A549 treated with AZD2906 at 1 μM for 4 hours (cell line): Measurements from ENCODE around the gene HS3ST3A1. TPM values are rescaled to one million over a fixed set of nuclear protein-coding genes. Genes with fewer than 3 reads are reported as not detected.

Source experiments
- total RNA-seq: library from RNA; stranded (reverse); fragments of 200-300 nt; extraction: Qiagen RNA extraction; gene quantifications from 5 replicates; pipeline ENCODE4 v1.2.3, GENCODE V29; 2022

The HS3ST3A1 gene
- 0.17 to 0.61 TPM (median 0.49 TPM) in 5 replicates for total RNA-seq

DNA sequence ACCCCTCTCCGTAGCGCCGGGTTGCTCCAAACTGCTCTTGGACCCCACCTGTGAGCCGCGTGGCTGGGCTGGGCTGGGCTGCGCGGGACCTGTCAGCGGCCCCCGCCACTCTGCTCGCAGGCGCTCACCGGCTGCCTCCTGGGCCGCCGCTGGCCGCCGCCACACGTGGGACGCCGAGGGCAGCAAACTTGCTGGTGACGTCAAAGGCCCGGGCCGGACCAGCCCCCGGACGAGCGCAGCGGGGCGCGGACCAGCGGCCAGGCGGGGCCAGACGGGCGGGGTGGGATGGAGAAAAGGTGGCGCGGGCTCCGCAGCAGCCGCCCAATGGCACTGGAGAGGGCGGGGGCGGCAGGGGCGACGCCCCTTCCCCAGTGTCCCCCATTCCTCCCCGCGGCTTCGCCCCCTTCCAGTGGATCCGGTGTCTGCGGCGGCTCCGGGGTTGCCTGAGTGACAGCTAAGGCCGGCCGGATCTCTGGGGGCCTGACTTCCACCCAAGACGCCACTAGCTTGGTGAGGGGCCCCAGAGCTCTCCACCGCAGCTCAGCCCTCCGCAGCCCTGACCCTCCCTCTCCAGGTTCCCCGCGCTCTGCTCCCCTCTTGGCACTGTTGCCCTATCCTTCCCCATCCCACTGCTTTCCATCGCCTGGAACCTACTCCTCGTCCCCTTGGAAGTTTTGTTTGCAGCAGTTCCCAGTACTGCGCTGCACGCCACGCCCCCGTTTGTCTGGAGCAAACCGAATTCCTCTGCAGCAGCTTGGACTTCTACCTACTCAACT is at the start of gene HS3ST3A1:
HS3ST3A1 (minus strand) TSS at position 154 of the 776 bp plus-strand sequence. CDS start 800 bp downstream, outside the sequence.

